Endothelial cell of umbilical vein (primary cell): Measurements from ENCODE around the gene ASXL1. TPM values are rescaled to one million over a fixed set of nuclear protein-coding genes. Genes with fewer than 3 reads are reported as not detected.

Experiments used
- BruUV-seq: library from RNA; stranded (reverse); fragments of 400-500 nt; replicated peaks from 2 replicates; lab custom pipeline; 2021; lab: Mats Ljungman, UMichigan
- CTCF ChIA-PET: fragments of 300-600, 350-600 bp; sonication (Branson Sonifier 250); formaldehyde crosslinking; loops from one replicate; lab custom pipeline; 2021; ENCODE audit warnings: antibody characterized with exemption, inconsistent platforms; lab: Charles Lee
- POLR2A ChIA-PET: fragments of 300-600, 350-600 bp; sonication (Branson Sonifier 250); formaldehyde crosslinking; loops from one replicate; lab custom pipeline; 2021; ENCODE audit warnings: antibody characterized with exemption, inconsistent platforms; lab: Charles Lee
- DNase-seq: peaks from one replicate; pipeline ENCODE4 v3.0.0-alpha.2; 2011; ENCODE audit warnings: low read depth, low spot score
- FAIRE-seq: peaks from 2 replicates; lab custom pipeline; 2011; peaks lifted over from hg19 to GRCh38; lab: Jason Lieb, UNC
- H2AFZ ChIP-seq: 2 replicates; pipeline ENCODE4 v1.6.0; 2012; ENCODE audit warnings: low read depth, low read length, control low read depth, inconsistent platforms
- H3K27ac ChIP-seq: 2 replicates; pipeline ENCODE4 v1.5.1; 2011; ENCODE audit warnings: low read depth, mild to moderate bottlenecking, control low read depth, low read length, moderate library complexity; ENCODE audit not compliant: insufficient read depth
- H3K27me3 ChIP-seq, 2 experiments: 2 replicates each; pipeline versions ENCODE4 v1.6.0 to v1.6.1; 2011; ENCODE audit warnings: low read length in 2 of 2, mixed read lengths in 1 of 2; ENCODE audit not compliant: control insufficient read depth in 2 of 2, insufficient read depth in 2 of 2
- H3K36me3 ChIP-seq, 2 experiments: 2 replicates in 1 of 2; 3 replicates in 1 of 2; pipeline ENCODE4 v1.5.1; 2011; ENCODE audit warnings: low read length in 2 of 2, mild to moderate bottlenecking in 1 of 2, moderate library complexity in 1 of 2; ENCODE audit not compliant: control insufficient read depth in 2 of 2, insufficient read depth in 2 of 2; ENCODE audit errors: extremely low read depth in 1 of 2
- H3K4me1 ChIP-seq: 3 replicates; pipeline ENCODE4 v1.5.1; 2011; ENCODE audit warnings: mild to moderate bottlenecking, low read length; ENCODE audit not compliant: control insufficient read depth, insufficient read depth; ENCODE audit errors: extremely low read depth
- H3K4me2 ChIP-seq: 2 replicates; pipeline ENCODE4 v1.6.1; 2011; ENCODE audit warnings: low read length, control low read depth, mixed read lengths; ENCODE audit not compliant: insufficient read depth
- H3K4me3 ChIP-seq, 3 experiments: fragments of 200-600 bp in 1 of 3; sonication (generic), shearing (Covaris generic) in 1 of 3; replicated peaks in 1 of 3; 2 replicates each; pipeline ENCODE4 v1.5.1; 2011 to 2016; ENCODE audit warnings: control low read depth in 3 of 3, low read length in 3 of 3, mild to moderate bottlenecking in 2 of 3, inconsistent platforms in 1 of 3, low read depth in 1 of 3, moderate library complexity in 1 of 3; ENCODE audit not compliant: insufficient read depth in 1 of 3
- H3K79me2 ChIP-seq: 2 replicates; pipeline ENCODE4 v1.6.0; 2012; ENCODE audit warnings: low read length, inconsistent platforms; ENCODE audit not compliant: control insufficient read depth, insufficient read depth
- H3K9ac ChIP-seq: replicated peaks from 2 replicates; pipeline ENCODE3; 2011; ENCODE audit warnings: low read length, control low read depth; ENCODE audit not compliant: insufficient read depth; ENCODE audit errors: extremely low read depth
- H3K9me1 ChIP-seq: replicated peaks from 3 replicates; pipeline ENCODE4 v1.6.0; 2011; ENCODE audit warnings: mild to moderate bottlenecking, low read length; ENCODE audit not compliant: control insufficient read depth, insufficient read depth; ENCODE audit errors: extremely low read depth
- H3K9me3 ChIP-seq: replicated peaks from 2 replicates; pipeline ENCODE4 v1.5.1; 2012; ENCODE audit warnings: low read length, inconsistent platforms; ENCODE audit not compliant: control insufficient read depth, insufficient read depth
- H4K20me1 ChIP-seq: replicated peaks from 2 replicates; pipeline ENCODE3; 2011; ENCODE audit warnings: mild to moderate bottlenecking, low read length; ENCODE audit not compliant: control insufficient read depth, insufficient read depth; ENCODE audit errors: extremely low read depth
- EZH2 ChIP-seq: IDR thresholded peaks from 2 replicates; pipeline ENCODE4 v1.6.1; 2012; ENCODE audit warnings: borderline replicate concordance, low read depth, mild to moderate bottlenecking, moderate library complexity, low read length, inconsistent platforms; ENCODE audit not compliant: severe bottlenecking
- FOS ChIP-seq: IDR thresholded peaks from 2 replicates; pipeline ENCODE4 v1.6.1; 2011; ENCODE audit warnings: mild to moderate bottlenecking, low read length, moderate library complexity, borderline replicate concordance; ENCODE audit not compliant: insufficient read depth
- GATA2 ChIP-seq: IDR thresholded peaks from 2 replicates; pipeline ENCODE4 v1.7.0; 2011; ENCODE audit warnings: low read depth, mild to moderate bottlenecking, moderate library complexity, mixed read lengths, low read length; ENCODE audit not compliant: insufficient read length, insufficient read depth
- JUN ChIP-seq: IDR thresholded peaks from 2 replicates; pipeline ENCODE4 v1.6.1; 2011; ENCODE audit warnings: borderline replicate concordance, low read depth; ENCODE audit not compliant: insufficient read length, insufficient read depth
- MYC ChIP-seq: IDR thresholded peaks from one replicate; pipeline ENCODE4 v1.6.1; 2011; ENCODE audit warnings: mild to moderate bottlenecking, low read depth, low read length
- POLR2A ChIP-seq: IDR thresholded peaks from 2 replicates; pipeline ENCODE4 v1.6.1; 2012; ENCODE audit warnings: low read depth, mild to moderate bottlenecking, control low read depth, low read length
- POLR2AphosphoS5 ChIP-seq: IDR thresholded peaks from 2 replicates; pipeline ENCODE4 v1.6.1; 2012; ENCODE audit warnings: low read depth, mild to moderate bottlenecking, control low read depth, low read length, moderate library complexity; ENCODE audit not compliant: insufficient read depth
- dilution Hi-C: fragments of 300-500 bp; cut with MboI; formaldehyde crosslinking; loops from one replicate; pipeline ENCODE4 v1.15.0; 2019; ENCODE audit warnings: low sequenced_read_pairs; ENCODE audit not compliant: extremely low pct_ligation_motif_present
- intact Hi-C: fragments of 100-400 bp; cut with micrococcal nuclease; formaldehyde crosslinking; loops from one replicate; pipeline ENCODE4 v1.10.0; 2022
- polyA plus RNA-seq, 4 experiments: library from polyadenylated mRNA; depleted of rRNA in 3 of 4; stranded (reverse) in 3 of 4; unstranded in 1 of 4; fragments of >200 nt; gene quantifications; 2 replicates each; pipeline versions ENCODE4 v1.2.1 to v1.2.3, GENCODE V29; 2011 to 2012; ENCODE audit warnings: missing spikeins in 1 of 4
- total RNA-seq: library from RNA; stranded (reverse); gene quantifications from 2 replicates; pipeline ENCODE4 v1.2.3, GENCODE V29; 2021
- TF ChIP-seq, protein P1 (sequence below), 2 donors: IDR thresholded peaks; 1 replicate in 1 of 2; 2 replicates in 1 of 2; pipeline ENCODE4 v1.5.1; 2011; ENCODE audit warnings: low read length in 2 of 2, mild to moderate bottlenecking in 2 of 2, moderate library complexity in 2 of 2, control low read depth in 1 of 2, inconsistent platforms in 1 of 2, low read depth in 1 of 2; ENCODE audit not compliant: insufficient read depth in 1 of 2; ENCODE audit errors: extremely low read depth in 1 of 2
- TF ChIP-seq, protein P2 (sequence below): IDR thresholded peaks from 2 replicates; pipeline ENCODE4 v1.6.1; 2011; ENCODE audit not compliant: insufficient read depth, insufficient read length

Gene ASXL1
- total and polyA plus RNA-seq, 2 donors (not counting 3 experiments of a cell fraction or from before 2014, with no cell fraction given), result 45.4 to 101 TPM

DNA sequence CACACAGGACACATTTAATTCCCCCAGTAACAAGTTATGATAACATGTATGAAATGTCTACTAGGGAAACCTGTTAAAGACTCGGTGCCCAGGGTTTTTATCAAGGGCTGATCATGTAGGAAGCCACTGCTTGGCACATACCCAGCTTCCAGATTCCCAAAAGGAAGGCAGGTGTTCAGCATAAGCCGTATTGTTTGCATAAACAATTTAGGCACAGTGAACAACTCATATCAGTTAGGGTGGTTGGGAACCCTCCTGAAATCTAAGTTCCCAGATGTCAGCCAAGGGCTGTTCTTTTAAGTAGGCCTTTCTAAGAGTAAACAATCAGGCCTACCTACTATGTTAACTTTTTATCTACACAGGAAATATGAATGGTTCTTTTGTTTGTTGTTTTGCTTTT, 74.1 kb downstream of the ASXL1 start:
- Histone ChIP-seq H3K9me3 (no peaks in the 10 kb centered on the region), H3K27me3 (no peaks in the 10 kb centered on the region), H3K9ac (no peak overlapping the region), H3K27ac (peak overlapping the region; percentile 75), H3K4me2 (peak overlapping the region; percentile 9), H3K36me3 (peaks cover 47 to 56% of the 10 kb centered on the region in 2 experiments), H3K4me1 (peaks cover 32% of the 10 kb centered on the region), H3K79me2 (peaks cover 18% of the 10 kb centered on the region), H3K4me3 (no peak overlapping the region), H4K20me1 (no peaks in the 10 kb centered on the region), H2AFZ (no peak overlapping the region), H3K9me1 (no peaks in the 10 kb centered on the region)
- no TSS peak for BruUV-seq
- intact Hi-C loops (loop anchor here (5.0 kb wide), 1 partner anchor 225 kb away; the partner anchor contains the start of genes PLAGL2 and POFUT1), dilution Hi-C loops (no loop called here)
- POLR2A ChIA-PET, result no interaction called here
- CTCF ChIA-PET, result interaction anchor here (1.4 kb wide), 1 partner anchor 34 kb away, joined by 5 read pairs; no protein-coding TSS in a partner anchor
- FAIRE-seq (peak; percentile 24), DNase-seq (peak; percentile 52)
- peak; percentile 28 for TF ChIP-seq GATA2
- TF ChIP-seq, protein P1, sequence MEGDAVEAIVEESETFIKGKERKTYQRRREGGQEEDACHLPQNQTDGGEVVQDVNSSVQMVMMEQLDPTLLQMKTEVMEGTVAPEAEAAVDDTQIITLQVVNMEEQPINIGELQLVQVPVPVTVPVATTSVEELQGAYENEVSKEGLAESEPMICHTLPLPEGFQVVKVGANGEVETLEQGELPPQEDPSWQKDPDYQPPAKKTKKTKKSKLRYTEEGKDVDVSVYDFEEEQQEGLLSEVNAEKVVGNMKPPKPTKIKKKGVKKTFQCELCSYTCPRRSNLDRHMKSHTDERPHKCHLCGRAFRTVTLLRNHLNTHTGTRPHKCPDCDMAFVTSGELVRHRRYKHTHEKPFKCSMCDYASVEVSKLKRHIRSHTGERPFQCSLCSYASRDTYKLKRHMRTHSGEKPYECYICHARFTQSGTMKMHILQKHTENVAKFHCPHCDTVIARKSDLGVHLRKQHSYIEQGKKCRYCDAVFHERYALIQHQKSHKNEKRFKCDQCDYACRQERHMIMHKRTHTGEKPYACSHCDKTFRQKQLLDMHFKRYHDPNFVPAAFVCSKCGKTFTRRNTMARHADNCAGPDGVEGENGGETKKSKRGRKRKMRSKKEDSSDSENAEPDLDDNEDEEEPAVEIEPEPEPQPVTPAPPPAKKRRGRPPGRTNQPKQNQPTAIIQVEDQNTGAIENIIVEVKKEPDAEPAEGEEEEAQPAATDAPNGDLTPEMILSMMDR (IDR thresholded peaks at IDR 0.05; ENCODE audit: extremely low read depth in 1 of 2, insufficient read depth in 1 of 2, low read depth in 1 of 2, low read length in 2 of 2), result no peak

DNA sequence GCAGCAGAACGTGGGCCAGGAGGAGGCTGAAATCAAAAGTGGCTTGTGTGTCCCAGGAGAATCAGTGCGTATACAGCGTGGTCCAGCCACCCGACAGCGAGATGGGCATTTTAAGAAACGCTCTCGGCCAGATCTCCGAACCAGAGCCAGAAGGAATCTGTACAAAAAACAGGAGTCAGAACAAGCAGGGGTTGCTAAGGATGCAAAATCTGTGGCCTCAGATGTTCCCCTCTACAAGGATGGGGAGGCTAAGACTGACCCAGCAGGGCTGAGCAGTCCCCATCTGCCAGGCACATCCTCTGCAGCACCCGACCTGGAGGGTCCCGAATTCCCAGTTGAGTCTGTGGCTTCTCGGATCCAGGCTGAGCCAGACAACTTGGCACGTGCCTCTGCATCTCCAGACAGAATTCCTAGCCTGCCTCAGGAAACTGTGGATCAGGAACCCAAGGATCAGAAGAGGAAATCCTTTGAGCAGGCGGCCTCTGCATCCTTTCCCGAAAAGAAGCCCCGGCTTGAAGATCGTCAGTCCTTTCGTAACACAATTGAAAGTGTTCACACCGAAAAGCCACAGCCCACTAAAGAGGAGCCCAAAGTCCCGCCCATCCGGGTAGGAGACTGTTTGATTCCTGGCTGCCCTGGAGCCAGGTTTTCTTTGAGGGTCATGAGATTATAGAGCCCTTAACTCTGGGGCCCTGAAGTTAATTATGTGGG, 75.3 kb downstream of the ASXL1 start:
- intact Hi-C loops, result loop anchor here (1.0 to 5.0 kb wide), 2 partner anchors 74 to 226 kb away; partner anchors contain the start of genes PLAGL2 and POFUT1
- peak overlapping the region; percentile 1 for H3K4me2 ChIP-seq
- peaks cover 32% of the 10 kb centered on the region for H3K4me1 ChIP-seq
- CTCF ChIA-PET, result interaction anchor here (0.8 to 1.4 kb wide), 2 partner anchors 32 to 96 kb away, joined by 5 read pairs; no protein-coding TSS in a partner anchor
- peaks cover 40 to 58% of the 10 kb centered on the region in 2 experiments for H3K36me3 ChIP-seq
- no peaks in the 10 kb centered on the region for H3K9me3 ChIP-seq
- H3K9me1 ChIP-seq, result no peaks in the 10 kb centered on the region
- DNase-seq (peak; percentile 87), FAIRE-seq (peak; percentile 96)
- peak overlapping the region; percentile 32 for H3K9ac ChIP-seq
- no peak overlapping the region for H2AFZ ChIP-seq
- no peaks in the 10 kb centered on the region for H4K20me1 ChIP-seq
- TF ChIP-seq, protein P1 (IDR thresholded peaks at IDR 0.05; ENCODE audit: extremely low read depth in 1 of 2, insufficient read depth in 1 of 2, low read depth in 1 of 2, low read length in 2 of 2), result no peak
- TF ChIP-seq, protein P2, sequence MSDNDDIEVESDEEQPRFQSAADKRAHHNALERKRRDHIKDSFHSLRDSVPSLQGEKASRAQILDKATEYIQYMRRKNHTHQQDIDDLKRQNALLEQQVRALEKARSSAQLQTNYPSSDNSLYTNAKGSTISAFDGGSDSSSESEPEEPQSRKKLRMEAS, result peak; percentile 62
- TF ChIP-seq POLR2A (peak; percentile 17), EZH2 (no peak), GATA2 (no peak), JUN (no peak), MYC (no peak), FOS (no peak), POLR2AphosphoS5 (peak; percentile 22)
- H3K4me3 ChIP-seq, result no peak overlapping the region
- peak overlapping the region; percentile 75 for H3K27ac ChIP-seq
- dilution Hi-C loops, result no loop called here
- POLR2A ChIA-PET, result no interaction called here
- BruUV-seq, result no TSS peak
- peaks cover 13% of the 10 kb centered on the region for H3K79me2 ChIP-seq
- H3K27me3 ChIP-seq, result no peaks in the 10 kb centered on the region
